GM23338 (cell line): ENCODE measurements around the gene CENPP.

Experiments used
- CTCF ChIP-seq, 2 experiments: fragments of 200-600 bp in 1 of 2; sonication (generic) in 1 of 2; conservative IDR thresholded peaks; 2 replicates each; pipeline versions ENCODE4 v1.5.1 to v1.6.1; 2016 to 2017; ENCODE audit warnings: antibody characterized with exemption in 2 of 2, low read depth in 2 of 2, mild to moderate bottlenecking in 2 of 2, moderate library complexity in 1 of 2
- EZH2 ChIP-seq: fragments of 200-600 bp; sonication (generic); IDR thresholded peaks from one replicate; pipeline ENCODE4 v1.8.0; 2017; ENCODE audit warnings: antibody characterized with exemption, mild to moderate bottlenecking, low read depth; ENCODE audit not compliant: unreplicated experiment
- EZH2phosphoT487 ChIP-seq: fragments of 200-600 bp; sonication (generic); IDR thresholded peaks from one replicate; pipeline ENCODE4 v1.8.1; 2018; ENCODE audit warnings: antibody characterized with exemption; ENCODE audit not compliant: unreplicated experiment
- JUNB ChIP-seq: IDR thresholded peaks from one replicate; pipeline ENCODE4 v1.6.1; 2016; ENCODE audit warnings: antibody characterized with exemption; ENCODE audit not compliant: unreplicated experiment
- REST ChIP-seq: IDR thresholded peaks from one replicate; pipeline ENCODE4 v1.6.1; 2018; ENCODE audit warnings: antibody characterized with exemption; ENCODE audit not compliant: unreplicated experiment

DNA sequence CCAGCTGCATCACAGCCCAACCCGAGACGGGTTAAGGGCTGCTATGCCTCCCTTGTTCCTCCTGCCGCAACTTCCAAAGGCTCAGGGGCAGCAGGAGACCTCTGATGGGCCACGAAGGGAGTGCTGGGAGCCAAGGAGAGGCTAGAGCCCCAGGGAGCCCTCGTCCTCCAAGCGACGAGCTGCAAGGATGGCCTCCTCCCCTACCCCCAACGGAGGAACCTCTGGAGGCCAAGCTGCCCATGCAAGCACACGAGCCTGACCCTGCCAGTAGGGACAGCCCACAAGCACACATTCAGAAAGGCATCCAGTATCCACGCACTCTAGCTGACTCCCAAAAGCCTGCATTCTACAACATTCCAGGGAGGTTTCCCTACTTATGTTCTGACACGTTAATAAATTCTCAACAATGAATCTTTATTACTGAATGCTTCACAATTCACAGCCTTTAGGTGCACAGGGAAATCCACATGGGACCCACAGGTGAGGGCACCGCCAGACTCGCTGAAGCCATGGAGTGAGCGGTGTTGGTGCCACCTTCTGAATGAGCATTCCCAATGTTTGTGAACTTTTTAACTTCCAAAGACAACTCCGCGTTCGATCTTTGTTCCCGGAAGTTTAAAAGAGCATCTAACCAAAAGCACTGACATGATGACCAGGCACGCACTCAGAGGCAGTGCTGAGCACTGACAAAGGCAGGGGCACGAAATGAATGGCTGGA lies 315.5 kb downstream of the CENPP start:
- TF ChIP-seq CTCF (conservative IDR thresholded peaks at IDR 0.05; ENCODE audit: low read depth in 2 of 2) = no peak
- no peak for TF ChIP-seq EZH2
- no peak for TF ChIP-seq JUNB
- TF ChIP-seq EZH2phosphoT487 = no peak
- no peak for TF ChIP-seq REST
